Stomach smooth muscle (tissue), 2 donors: Measurements from ENCODE around the gene ZNF385B.

Source experiments
- H3K27ac ChIP-seq: one replicate; pipeline ENCODE4 v1.7.0; 2013; ENCODE audit warnings: mild to moderate bottlenecking, low read length, inconsistent platforms
- H3K27me3 ChIP-seq, 2 donors: one replicate each; pipeline ENCODE4 v1.7.0; 2013; ENCODE audit warnings: low read length in 2 of 2; ENCODE audit not compliant: insufficient read depth in 2 of 2, control insufficient read depth in 1 of 2
- H3K36me3 ChIP-seq, 2 donors: one replicate each; pipeline ENCODE4 v1.7.0; 2013; ENCODE audit warnings: low read length in 2 of 2; ENCODE audit not compliant: control insufficient read depth in 2 of 2, insufficient read depth in 2 of 2
- H3K4me1 ChIP-seq: one replicate; pipeline ENCODE4 v1.7.0; 2013; ENCODE audit warnings: low read length; ENCODE audit not compliant: control insufficient read depth, insufficient read depth
- H3K4me3 ChIP-seq, 2 donors: one replicate each; pipeline ENCODE4 v1.7.0; 2013; ENCODE audit warnings: low read length in 2 of 2
- H3K9ac ChIP-seq, 2 donors: one replicate each; pipeline ENCODE4 v1.7.0; 2013; ENCODE audit warnings: low read length in 2 of 2, mild to moderate bottlenecking in 1 of 2
- H3K9me3 ChIP-seq, 2 donors: one replicate each; pipeline ENCODE4 v1.7.0; 2013; ENCODE audit warnings: low read length in 2 of 2; ENCODE audit not compliant: control insufficient read depth in 2 of 2
- donor health status: healthy.
- donor health status: Pancreatic carcinoma.

Gene ZNF385B

GRCh38 chr2:179746981-179747380, 114.4 kb downstream of the ZNF385B start:
- Histone ChIP-seq H3K4me3 (no peak overlapping the region), H3K27ac (no peak overlapping the region), H3K36me3 (no peaks in the 10 kb centered on the region), H3K9me3 (no peaks in the 10 kb centered on the region), H3K9ac (no peak overlapping the region), H3K4me1 (peaks cover 2% of the 10 kb centered on the region), H3K27me3 (no peaks in the 10 kb centered on the region)

- Histone ChIP-seq H3K9ac (no peak overlapping the region), H3K4me1 (peaks cover 2% of the 10 kb centered on the region), H3K36me3 (no peaks in the 10 kb centered on the region), H3K4me3 (no peak overlapping the region), H3K9me3 (no peaks in the 10 kb centered on the region), H3K27me3 (no peaks in the 10 kb centered on the region), H3K27ac (no peak overlapping the region)
Observed at GRCh38 chr2:179745635-179746256, 115.7 kb downstream of the ZNF385B start.

- H3K4me3 ChIP-seq = no peak overlapping the region
- H3K27me3 ChIP-seq = no peaks in the 10 kb centered on the region
- H3K9me3 ChIP-seq = no peaks in the 10 kb centered on the region
- no peak overlapping the region for H3K9ac ChIP-seq
- H3K27ac ChIP-seq = no peak overlapping the region
- H3K4me1 ChIP-seq = peaks cover 2% of the 10 kb centered on the region
- H3K36me3 ChIP-seq = no peaks in the 10 kb centered on the region
Observed at GRCh38 chr2:179744401-179744800, 117.0 kb downstream of the ZNF385B start.

GRCh38 chr2:179741317-179741716, 120.1 kb downstream of the ZNF385B start:
- no peaks in the 10 kb centered on the region for H3K36me3 ChIP-seq
- H3K4me1 ChIP-seq = peaks cover 2% of the 10 kb centered on the region
- no peak overlapping the region for H3K9ac ChIP-seq
- H3K4me3 ChIP-seq = no peak overlapping the region
- H3K27ac ChIP-seq = no peak overlapping the region
- no peaks in the 10 kb centered on the region for H3K9me3 ChIP-seq
- no peaks in the 10 kb centered on the region for H3K27me3 ChIP-seq

GRCh38 chr2:179729966-179730365, 131.4 kb downstream of the ZNF385B start:
- Histone ChIP-seq H3K27ac (no peak overlapping the region), H3K4me3 (no peak overlapping the region), H3K9me3 (no peaks in the 10 kb centered on the region), H3K9ac (no peak overlapping the region), H3K4me1 (no peaks in the 10 kb centered on the region), H3K27me3 (no peaks in the 10 kb centered on the region), H3K36me3 (no peaks in the 10 kb centered on the region)

GRCh38 chr2:179726461-179727180, 134.8 kb downstream of the ZNF385B start:
- Histone ChIP-seq H3K27ac (no peak overlapping the region), H3K4me1 (no peaks in the 10 kb centered on the region), H3K27me3 (no peaks in the 10 kb centered on the region), H3K9me3 (no peaks in the 10 kb centered on the region), H3K36me3 (no peaks in the 10 kb centered on the region), H3K9ac (no peak overlapping the region), H3K4me3 (no peak overlapping the region)

GRCh38 chr2:179724403-179724802, 137.0 kb downstream of the ZNF385B start:
- H3K9me3 ChIP-seq = no peaks in the 10 kb centered on the region
- H3K27ac ChIP-seq = no peak overlapping the region
- H3K9ac ChIP-seq = no peak overlapping the region
- no peaks in the 10 kb centered on the region for H3K4me1 ChIP-seq
- no peaks in the 10 kb centered on the region for H3K27me3 ChIP-seq
- H3K36me3 ChIP-seq = no peaks in the 10 kb centered on the region
- H3K4me3 ChIP-seq = no peak overlapping the region

- Histone ChIP-seq H3K9me3 (no peaks in the 10 kb centered on the region), H3K4me3 (no peak overlapping the region), H3K36me3 (no peaks in the 10 kb centered on the region), H3K27ac (no peak overlapping the region), H3K27me3 (no peaks in the 10 kb centered on the region), H3K4me1 (no peaks in the 10 kb centered on the region), H3K9ac (no peak overlapping the region)
Observed at GRCh38 chr2:179720173-179720772, 141.1 kb downstream of the ZNF385B start.

GRCh38 chr2:179715871-179716270, 145.5 kb downstream of the ZNF385B start:
- Histone ChIP-seq H3K4me1 (no peaks in the 10 kb centered on the region), H3K27me3 (no peaks in the 10 kb centered on the region), H3K9me3 (no peaks in the 10 kb centered on the region), H3K4me3 (no peak overlapping the region), H3K9ac (no peak overlapping the region), H3K27ac (no peak overlapping the region), H3K36me3 (no peaks in the 10 kb centered on the region)

- Histone ChIP-seq H3K36me3 (no peaks in the 10 kb centered on the region), H3K9ac (no peak overlapping the region), H3K27me3 (no peaks in the 10 kb centered on the region), H3K4me3 (no peak overlapping the region), H3K9me3 (no peaks in the 10 kb centered on the region), H3K27ac (no peak overlapping the region), H3K4me1 (no peaks in the 10 kb centered on the region)
Observed at GRCh38 chr2:179715196-179715595, 146.2 kb downstream of the ZNF385B start.

- no peaks in the 10 kb centered on the region for H3K4me1 ChIP-seq
Observed at GRCh38 chr2:179712825-179713224, 148.6 kb downstream of the ZNF385B start.

More at GRCh38 chr2:179712825-179713224, 148.6 kb downstream of the ZNF385B start:
- no peaks in the 10 kb centered on the region for H3K9me3 ChIP-seq
- H3K4me3 ChIP-seq = no peak overlapping the region
- H3K27ac ChIP-seq = no peak overlapping the region
- H3K36me3 ChIP-seq = no peaks in the 10 kb centered on the region
- no peaks in the 10 kb centered on the region for H3K27me3 ChIP-seq
- no peak overlapping the region for H3K9ac ChIP-seq
